ENCODE data around the gene TSPAN1. TPM values are rescaled to one million over a fixed set of nuclear protein-coding genes. Genes with fewer than 3 reads are reported as not detected.

Gene TSPAN1
- total RNA-seq, 2 donors from 2014 or later, result 0.30 to 0.34 TPM

DNA sequence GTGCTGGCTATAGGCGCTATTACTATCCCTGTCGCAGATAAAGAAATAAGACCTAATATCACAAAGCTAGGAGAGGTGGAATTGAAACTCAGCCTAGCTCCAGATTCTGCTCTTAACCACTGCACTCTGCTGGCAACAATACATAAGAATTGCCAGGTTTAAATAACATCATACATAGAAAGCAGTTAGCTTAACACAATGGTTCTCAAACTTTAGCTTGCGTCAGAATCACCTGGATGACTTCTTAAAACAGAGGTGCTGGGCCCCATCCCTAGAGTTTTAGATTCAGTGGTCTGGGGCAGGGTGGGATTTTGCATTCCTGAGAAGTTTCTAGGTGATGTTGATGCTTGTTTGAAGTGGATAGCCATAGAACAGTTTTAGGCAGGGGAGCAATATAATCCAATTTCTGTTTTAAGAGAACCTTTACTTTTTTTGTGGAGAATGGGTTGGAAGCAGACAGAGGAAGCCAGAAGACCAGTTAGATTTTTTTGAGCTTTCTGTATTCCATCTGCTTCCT, 24.4 kb downstream of the TSPAN1 start:
- Mint-ChIP-seq H3K4me1 (ENCODE audit: low read depth) (peaks cover 30% of the 10 kb centered on the region), H3K9me3 (no peaks in the 10 kb centered on the region), H3K27ac (no peak overlapping the region), H3K27me3 (ENCODE audit: low read depth) (no peaks in the 10 kb centered on the region), H3K4me3 (peak overlapping the region; percentile 78 to 83), H3K36me3 (ENCODE audit: insufficient read depth in 2 of 2) (no peaks in the 10 kb centered on the region)
- DNase-seq (no peak), ATAC-seq (replicated peaks in 1 of 2) (no peak)

DNA sequence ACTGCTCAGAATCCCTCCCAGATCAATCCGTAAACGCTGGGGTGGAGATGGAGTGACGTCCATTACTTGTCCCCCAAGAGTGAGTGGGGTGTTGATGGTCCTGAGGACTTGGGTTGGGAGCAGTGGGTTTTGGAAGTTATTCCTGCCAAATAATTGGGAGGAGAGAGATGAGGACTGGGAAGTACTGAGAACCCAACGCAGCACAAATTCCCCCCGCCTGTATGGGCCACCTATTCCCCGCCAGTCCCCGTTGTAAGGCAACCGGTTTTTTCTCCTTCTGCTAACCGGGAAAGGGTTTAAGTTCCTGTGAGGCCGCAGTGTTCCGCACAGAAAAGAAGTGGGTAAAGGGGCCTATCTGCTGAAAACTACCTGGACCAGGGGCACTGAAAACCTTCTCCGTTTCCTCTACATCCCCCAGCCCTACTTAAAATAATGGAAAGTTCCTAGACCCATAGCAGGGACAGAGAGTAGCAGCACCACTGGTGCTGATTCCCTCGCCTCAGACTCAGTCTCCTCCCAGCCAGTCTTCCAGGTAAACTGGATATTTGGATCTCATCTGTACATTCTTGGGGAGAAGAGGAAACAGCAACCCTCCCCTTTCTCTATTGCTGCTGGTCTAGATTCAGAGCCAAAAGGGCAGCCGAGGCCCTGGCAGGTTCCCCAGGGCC, 29.0 kb downstream of the TSPAN1 start:
- ATAC-seq (replicated peaks in 1 of 2) (no peak), DNase-seq (no peak)
- peaks cover 15% of the 10 kb centered on the region for H3K4me1 Mint-ChIP-seq (ENCODE audit: low read depth)
- no peaks in the 10 kb centered on the region for H3K27me3 Mint-ChIP-seq (ENCODE audit: low read depth)
- H3K4me3 Mint-ChIP-seq, result peak overlapping the region; percentile 31 to 88
- H3K36me3 Mint-ChIP-seq (ENCODE audit: insufficient read depth in 2 of 2), result no peaks in the 10 kb centered on the region
- no peaks in the 10 kb centered on the region for H3K9me3 Mint-ChIP-seq
- no peak overlapping the region for H3K27ac Mint-ChIP-seq

DNA sequence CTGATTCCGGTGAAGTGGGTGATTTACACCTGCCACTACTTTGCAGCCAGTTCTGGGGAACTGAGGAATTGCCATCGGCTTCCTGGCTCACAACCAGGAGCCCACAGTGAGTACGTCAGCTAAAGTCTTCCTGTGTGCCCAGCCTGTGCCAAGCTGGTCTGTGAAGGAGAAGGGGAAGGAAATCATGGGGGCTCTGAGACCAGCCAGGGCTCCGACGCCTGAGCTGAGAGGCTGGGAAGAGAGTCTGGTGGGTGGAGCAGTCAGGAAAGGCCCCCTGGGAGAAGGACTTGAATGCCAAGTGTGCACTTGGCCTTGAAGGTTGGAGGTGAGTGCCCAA, 29.5 kb downstream of the TSPAN1 start:
- DNase-seq (no peak), ATAC-seq (replicated peaks in 1 of 2) (no peak)
- no peak overlapping the region for H3K27ac Mint-ChIP-seq
- no peaks in the 10 kb centered on the region for H3K9me3 Mint-ChIP-seq
- H3K4me3 Mint-ChIP-seq, result no peak overlapping the region
- H3K36me3 Mint-ChIP-seq (ENCODE audit: insufficient read depth in 2 of 2), result no peaks in the 10 kb centered on the region
- no peaks in the 10 kb centered on the region for H3K27me3 Mint-ChIP-seq (ENCODE audit: low read depth)
- peaks cover 10% of the 10 kb centered on the region for H3K4me1 Mint-ChIP-seq (ENCODE audit: low read depth)

DNA sequence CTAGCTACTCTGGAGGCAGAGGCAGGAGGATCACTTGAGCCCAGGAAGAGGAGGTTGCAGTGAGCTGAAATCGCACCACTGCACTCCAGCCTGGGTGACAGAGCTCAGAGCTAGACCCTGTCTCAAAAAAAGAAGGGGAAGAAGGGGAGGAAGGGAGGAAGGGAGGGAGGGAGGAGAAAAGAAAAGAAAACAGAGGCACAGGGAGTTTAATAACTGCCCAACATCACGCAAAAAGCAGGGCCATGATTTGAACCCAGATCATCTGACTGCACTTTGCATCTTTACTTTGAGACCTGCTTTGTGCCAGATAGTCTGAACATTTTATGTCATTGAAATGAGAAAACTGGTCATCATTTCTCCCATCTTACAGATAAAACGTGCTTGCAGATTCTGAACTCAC, 30.3 kb downstream of the TSPAN1 start:
- peaks cover 8% of the 10 kb centered on the region for H3K4me1 Mint-ChIP-seq (ENCODE audit: low read depth)
- H3K36me3 Mint-ChIP-seq (ENCODE audit: insufficient read depth in 2 of 2), result no peaks in the 10 kb centered on the region
- H3K4me3 Mint-ChIP-seq, result no peak overlapping the region
- no peak overlapping the region for H3K27ac Mint-ChIP-seq
- DNase-seq (no peak), ATAC-seq (replicated peaks in 1 of 2) (no peak)
- H3K27me3 Mint-ChIP-seq (ENCODE audit: low read depth), result no peaks in the 10 kb centered on the region
- H3K9me3 Mint-ChIP-seq, result no peaks in the 10 kb centered on the region

DNA sequence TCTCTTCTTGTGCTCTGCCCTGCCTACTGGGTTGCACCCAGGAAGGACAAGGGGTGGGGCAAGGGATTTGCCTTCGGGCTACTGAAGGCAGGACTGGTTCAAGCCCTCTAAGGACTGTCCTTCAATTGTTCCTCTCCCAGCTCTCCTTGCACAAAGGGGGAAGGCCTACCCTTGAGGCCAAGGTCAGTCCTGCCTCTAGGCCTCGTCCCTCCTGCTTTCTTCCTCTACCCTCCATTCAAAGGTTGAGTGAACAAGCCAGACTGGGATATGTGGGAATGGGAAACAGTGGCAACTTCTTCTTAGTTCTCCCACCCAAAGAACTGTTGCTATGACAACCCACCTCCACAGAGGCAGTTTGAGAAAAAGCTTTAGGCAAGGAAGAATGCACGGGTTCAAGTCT, 30.9 kb downstream of the TSPAN1 start:
- no peak for ATAC-seq (replicated peaks in 1 of 2)
- Mint-ChIP-seq H3K27ac (no peak overlapping the region), H3K27me3 (ENCODE audit: low read depth) (no peaks in the 10 kb centered on the region), H3K9me3 (no peaks in the 10 kb centered on the region), H3K4me1 (ENCODE audit: low read depth) (peaks cover 8% of the 10 kb centered on the region), H3K4me3 (no peak overlapping the region), H3K36me3 (ENCODE audit: insufficient read depth in 2 of 2) (no peaks in the 10 kb centered on the region)
- DNase-seq, result no peak

DNA sequence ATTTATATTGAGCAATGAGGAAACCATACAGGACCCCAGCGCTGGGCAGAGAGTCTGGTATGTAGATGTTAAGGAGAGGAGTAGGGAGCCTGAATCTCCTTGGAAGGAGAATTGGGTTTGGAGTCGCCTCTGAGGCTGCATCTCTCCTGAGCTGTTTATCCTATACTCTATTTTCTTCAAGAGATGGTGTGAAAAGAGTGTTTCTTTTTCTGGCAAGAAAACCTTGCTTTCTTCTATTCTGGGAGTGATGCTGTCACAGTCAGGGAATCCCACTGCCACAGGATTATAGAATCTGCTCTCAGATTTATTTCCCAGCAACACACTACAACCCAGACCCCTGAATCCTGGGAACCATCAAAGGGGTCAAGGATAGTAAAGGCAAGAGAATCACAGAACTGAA, 31.5 kb downstream of the TSPAN1 start:
- H3K27ac Mint-ChIP-seq, result no peak overlapping the region

DNA sequence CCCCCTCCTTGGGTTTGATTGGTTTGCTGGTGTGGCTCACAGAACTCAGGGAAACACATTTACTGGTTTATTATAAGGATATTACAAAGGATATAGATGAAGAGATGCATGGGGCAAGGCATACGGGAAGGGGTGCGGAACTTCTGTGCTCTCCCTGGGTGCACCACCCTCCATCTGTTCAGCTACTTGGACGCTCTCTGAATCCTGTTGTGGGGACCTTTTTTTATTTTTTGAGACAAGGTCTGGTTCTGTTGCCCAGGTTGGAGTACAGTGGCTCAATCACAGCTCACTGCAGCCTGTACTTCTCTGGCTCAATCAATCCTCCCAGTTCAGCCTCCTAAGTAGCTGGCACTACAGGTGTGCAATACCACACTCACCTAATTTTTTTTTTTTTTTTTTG, 35.7 kb downstream of the TSPAN1 start:
- ATAC-seq (replicated peaks in 1 of 2) (no peak), DNase-seq (no peak)
- H3K27ac Mint-ChIP-seq, result no peak overlapping the region
- no peaks in the 10 kb centered on the region for H3K27me3 Mint-ChIP-seq (ENCODE audit: low read depth)
- H3K4me3 Mint-ChIP-seq, result no peak overlapping the region
- H3K36me3 Mint-ChIP-seq (ENCODE audit: insufficient read depth in 2 of 2), result no peaks in the 10 kb centered on the region
- no peaks in the 10 kb centered on the region for H3K9me3 Mint-ChIP-seq
- H3K4me1 Mint-ChIP-seq (ENCODE audit: low read depth), result no peaks in the 10 kb centered on the region

More for the DNA sequence above, 31.5 kb downstream of the TSPAN1 start:
- no peaks in the 10 kb centered on the region for H3K9me3 Mint-ChIP-seq
- no peaks in the 10 kb centered on the region for H3K27me3 Mint-ChIP-seq (ENCODE audit: low read depth)
- peaks cover 8% of the 10 kb centered on the region for H3K4me1 Mint-ChIP-seq (ENCODE audit: low read depth)
- ATAC-seq (replicated peaks in 1 of 2) (no peak), DNase-seq (no peak)
- no peaks in the 10 kb centered on the region for H3K36me3 Mint-ChIP-seq (ENCODE audit: insufficient read depth in 2 of 2)
- H3K4me3 Mint-ChIP-seq, result no peak overlapping the region

DNA sequence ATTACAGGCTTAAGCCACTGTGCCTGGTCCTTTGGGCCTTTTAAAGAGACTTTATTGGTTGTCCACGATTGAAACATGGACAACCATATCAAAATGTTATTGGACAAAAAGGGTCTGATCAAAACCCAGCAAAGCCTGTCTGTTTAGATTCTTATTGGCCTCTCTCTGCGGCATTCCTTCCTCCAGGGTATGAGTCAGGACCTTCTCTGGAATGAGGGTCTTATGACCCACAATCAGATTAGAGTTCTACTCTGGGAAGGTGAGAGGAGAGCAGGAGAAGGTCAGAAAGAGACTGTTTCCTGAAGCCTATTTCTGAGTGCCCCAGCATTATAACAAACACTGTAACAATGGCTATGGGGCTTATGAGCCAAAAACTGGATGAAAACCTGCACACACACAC, 36.2 kb downstream of the TSPAN1 start:
- Mint-ChIP-seq H3K4me1 (ENCODE audit: low read depth) (no peaks in the 10 kb centered on the region), H3K27me3 (ENCODE audit: low read depth) (no peaks in the 10 kb centered on the region), H3K9me3 (no peaks in the 10 kb centered on the region), H3K27ac (no peak overlapping the region), H3K36me3 (ENCODE audit: insufficient read depth in 2 of 2) (no peaks in the 10 kb centered on the region), H3K4me3 (no peak overlapping the region)
- no peak for DNase-seq
- ATAC-seq (replicated peaks in 1 of 2), result no peak

DNA sequence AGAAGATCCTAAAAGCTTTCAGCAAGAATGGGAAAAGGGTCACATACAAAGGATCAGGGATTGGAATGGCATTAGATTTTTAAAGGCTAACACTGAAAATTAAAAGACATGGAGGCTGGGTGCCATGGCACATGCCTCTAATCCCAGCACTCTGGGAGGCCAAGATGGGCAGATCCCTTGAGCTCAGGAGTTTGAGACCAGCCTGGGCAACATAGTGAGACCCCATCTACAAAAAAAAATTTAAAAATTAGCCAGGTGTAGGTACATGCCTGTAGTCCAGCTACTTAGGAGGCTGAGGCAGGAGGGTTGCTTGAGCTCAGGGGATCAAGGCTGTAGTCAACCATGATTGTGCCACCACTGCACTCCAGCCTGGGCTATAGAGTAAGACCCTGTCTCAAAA, 40.6 kb downstream of the TSPAN1 start:
- Mint-ChIP-seq H3K36me3 (ENCODE audit: insufficient read depth in 2 of 2) (no peaks in the 10 kb centered on the region), H3K9me3 (no peaks in the 10 kb centered on the region)

DNA sequence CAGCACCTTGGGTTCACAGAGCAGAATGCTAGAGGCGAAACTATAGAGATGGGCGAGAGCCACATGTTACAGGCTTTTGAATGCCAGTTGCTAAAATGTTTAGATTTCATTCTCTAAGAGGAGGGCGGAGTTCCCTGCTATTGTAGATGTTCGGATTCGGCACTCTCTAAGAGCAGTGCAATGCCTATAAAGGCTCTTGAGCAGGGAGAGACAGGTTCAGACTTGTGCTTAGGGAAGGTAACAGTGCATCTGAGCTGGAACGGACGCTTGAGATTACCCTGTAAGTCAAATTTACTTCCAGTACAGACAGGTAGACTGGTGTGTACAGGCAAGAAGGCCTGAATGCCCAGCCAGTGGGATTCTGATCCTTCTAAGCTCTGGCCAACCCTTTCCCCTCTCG, 43.6 kb downstream of the TSPAN1 start:
- H3K27me3 Mint-ChIP-seq (ENCODE audit: low read depth), result peaks cover 6% of the 10 kb centered on the region
- H3K36me3 Mint-ChIP-seq (ENCODE audit: insufficient read depth in 2 of 2), result no peaks in the 10 kb centered on the region
- no peak overlapping the region for H3K27ac Mint-ChIP-seq
- DNase-seq (no peak), ATAC-seq (replicated peaks in 1 of 2) (no peak)
- H3K9me3 Mint-ChIP-seq, result no peaks in the 10 kb centered on the region
- no peaks in the 10 kb centered on the region for H3K4me1 Mint-ChIP-seq (ENCODE audit: low read depth)
- H3K4me3 Mint-ChIP-seq, result no peak overlapping the region

More for the DNA sequence above, 40.6 kb downstream of the TSPAN1 start:
- H3K4me1 Mint-ChIP-seq (ENCODE audit: low read depth), result no peaks in the 10 kb centered on the region
- H3K27me3 Mint-ChIP-seq (ENCODE audit: low read depth), result peaks cover 6% of the 10 kb centered on the region
- no peak overlapping the region for H3K4me3 Mint-ChIP-seq
- no peak for ATAC-seq (replicated peaks in 1 of 2)
- no peak for DNase-seq
- H3K27ac Mint-ChIP-seq, result no peak overlapping the region

DNA sequence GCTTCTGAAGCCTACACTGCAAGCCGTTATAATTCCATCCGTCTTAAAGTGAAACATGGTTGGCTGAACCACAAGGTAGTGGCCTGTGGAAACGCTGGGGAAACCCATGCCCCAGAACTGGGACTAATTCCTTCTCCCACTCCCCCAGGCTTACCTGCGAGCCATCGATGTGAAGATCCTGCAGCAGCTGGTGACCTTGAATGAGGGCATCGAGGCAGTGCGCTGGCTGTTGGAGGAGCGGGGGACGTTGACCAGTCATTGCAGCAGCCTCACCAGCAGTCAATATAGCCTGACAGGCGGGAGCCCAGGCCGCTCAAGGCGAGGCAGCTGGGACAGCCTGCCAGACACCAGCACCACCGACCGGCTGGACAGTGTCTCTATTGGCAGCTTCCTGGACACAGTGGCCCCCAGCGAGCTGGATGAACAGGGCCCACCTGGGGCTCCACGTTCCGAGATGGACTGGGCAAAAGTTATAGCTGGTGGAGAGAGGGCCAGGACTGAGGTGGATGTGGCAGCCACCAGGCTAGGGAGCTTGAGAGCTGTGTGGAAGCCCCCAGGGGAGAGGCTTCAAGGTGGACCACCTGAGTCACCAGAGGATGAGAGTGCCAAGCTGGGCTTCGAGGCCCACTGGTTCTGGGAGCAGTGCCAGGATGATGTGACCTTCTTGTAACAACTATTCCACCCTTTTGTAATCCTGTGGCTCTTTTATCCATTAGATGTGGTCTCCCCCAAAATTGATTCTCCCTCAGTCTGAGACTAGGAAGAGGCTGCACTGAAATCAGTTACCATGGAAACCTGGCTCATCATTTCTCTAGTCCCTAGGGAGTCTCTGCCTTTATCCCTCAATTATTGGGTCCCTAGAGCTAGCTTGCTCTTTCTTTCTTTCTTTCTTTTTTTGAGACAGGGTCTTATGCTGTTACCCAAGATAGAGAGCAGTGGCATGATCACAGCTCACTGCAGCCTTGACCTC, 44.9 kb downstream of the TSPAN1 start:
- H3K27me3 Mint-ChIP-seq (ENCODE audit: low read depth), result peaks cover 6% of the 10 kb centered on the region
- DNase-seq, result no peak
- no peaks in the 10 kb centered on the region for H3K9me3 Mint-ChIP-seq
- no peak overlapping the region for H3K4me3 Mint-ChIP-seq
- no peaks in the 10 kb centered on the region for H3K36me3 Mint-ChIP-seq (ENCODE audit: insufficient read depth in 2 of 2)
- no peak for ATAC-seq (replicated peaks in 1 of 2)
- H3K4me1 Mint-ChIP-seq (ENCODE audit: low read depth), result no peaks in the 10 kb centered on the region
- H3K27ac Mint-ChIP-seq, result no peak overlapping the region

DNA sequence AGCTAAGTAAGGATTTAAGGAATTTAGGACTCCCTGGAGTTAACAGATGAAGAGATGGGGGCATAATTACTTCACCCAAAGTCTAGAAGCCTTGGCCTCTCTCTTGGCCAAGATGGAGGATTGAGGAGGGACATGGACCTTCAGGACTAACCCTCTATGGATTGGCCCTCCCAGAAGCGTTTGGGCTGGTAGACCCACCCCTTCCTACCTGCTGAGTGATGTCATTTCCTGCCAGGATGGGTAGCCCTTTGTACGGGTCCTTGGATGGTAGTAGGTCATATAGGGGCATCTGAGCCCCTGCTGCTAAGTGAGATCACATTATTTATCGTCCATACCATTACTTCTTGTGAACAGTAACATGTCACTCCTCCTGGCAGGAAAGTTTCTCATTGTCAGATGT, 45.9 kb downstream of the TSPAN1 start:
- no peak overlapping the region for H3K4me3 Mint-ChIP-seq

DNA sequence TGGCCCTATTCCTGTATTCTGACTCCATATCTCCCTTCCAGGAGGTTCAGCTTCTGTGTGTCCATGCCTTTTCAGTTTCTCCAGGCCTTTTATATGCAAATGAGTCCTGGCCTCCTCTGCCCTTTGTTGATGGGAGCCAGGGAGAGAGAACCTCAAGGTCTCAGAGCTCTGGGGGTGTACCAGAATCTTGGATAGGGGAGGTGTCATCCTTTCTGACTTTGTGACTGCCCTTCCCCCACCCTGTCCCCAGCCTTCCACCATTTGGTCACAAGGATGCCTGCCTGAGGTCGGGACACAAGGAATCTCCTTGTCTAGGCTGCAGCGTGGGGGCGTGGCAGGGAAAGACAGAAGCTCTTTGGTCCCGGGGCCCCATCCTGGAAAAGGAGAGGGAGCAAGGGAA, 46.9 kb downstream of the TSPAN1 start:
- H3K36me3 Mint-ChIP-seq (ENCODE audit: insufficient read depth in 2 of 2), result no peaks in the 10 kb centered on the region
- peaks cover 5% of the 10 kb centered on the region for H3K27me3 Mint-ChIP-seq (ENCODE audit: low read depth)
- H3K4me1 Mint-ChIP-seq (ENCODE audit: low read depth), result no peaks in the 10 kb centered on the region
- H3K27ac Mint-ChIP-seq, result no peak overlapping the region
- H3K9me3 Mint-ChIP-seq, result no peaks in the 10 kb centered on the region
- no peak overlapping the region for H3K4me3 Mint-ChIP-seq
- DNase-seq (no peak), ATAC-seq (replicated peaks in 1 of 2) (no peak)

More for the DNA sequence above, 45.9 kb downstream of the TSPAN1 start:
- H3K9me3 Mint-ChIP-seq, result no peaks in the 10 kb centered on the region
- no peaks in the 10 kb centered on the region for H3K4me1 Mint-ChIP-seq (ENCODE audit: low read depth)
- DNase-seq (no peak), ATAC-seq (replicated peaks in 1 of 2) (no peak)
- H3K27ac Mint-ChIP-seq, result no peak overlapping the region
- H3K36me3 Mint-ChIP-seq (ENCODE audit: insufficient read depth in 2 of 2), result no peaks in the 10 kb centered on the region
- peaks cover 6% of the 10 kb centered on the region for H3K27me3 Mint-ChIP-seq (ENCODE audit: low read depth)

All from activated T-cell treated with anti-CD3 and anti-CD28 coated beads, Interleukin-2, amount 50 U/mL, for 72 hours (primary cell).